Liver (tissue), 9 donors: ENCODE results near the gene GRM1. TPM values are rescaled to one million over a fixed set of nuclear protein-coding genes. Genes with fewer than 3 reads are reported as not detected.

ENCODE experiments used
- DNase-seq: peaks from one replicate; pipeline ENCODE4 v3.0.0-alpha.2; 2017; ENCODE audit warnings: low spot score
- H3K27ac ChIP-seq, 2 donors: one replicate each; pipeline ENCODE4 v1.7.0; 2013; ENCODE audit warnings: inconsistent platforms in 2 of 2, low read length in 2 of 2, control low read depth in 1 of 2, low read depth in 1 of 2, mild to moderate bottlenecking in 1 of 2
- H3K27me3 ChIP-seq, 4 donors: one replicate each; pipeline versions ENCODE4 v1.6.1 to v1.7.0; 2013; ENCODE audit warnings: low read length in 3 of 4, inconsistent platforms in 1 of 4, mild to moderate bottlenecking in 1 of 4, moderate library complexity in 1 of 4; ENCODE audit not compliant: control insufficient read depth in 4 of 4, insufficient read depth in 4 of 4
- H3K36me3 ChIP-seq, 4 donors: one replicate each; pipeline versions ENCODE4 v1.6.1 to v1.7.0; 2013; ENCODE audit warnings: low read length in 3 of 4, mild to moderate bottlenecking in 3 of 4, low read depth in 1 of 4, moderate library complexity in 1 of 4; ENCODE audit not compliant: control insufficient read depth in 4 of 4, insufficient read depth in 3 of 4
- H3K4me1 ChIP-seq, 4 donors: one replicate each; pipeline versions ENCODE4 v1.6.1 to v1.7.0; 2013; ENCODE audit warnings: low read length in 3 of 4, mild to moderate bottlenecking in 3 of 4, moderate library complexity in 1 of 4; ENCODE audit not compliant: control insufficient read depth in 4 of 4, insufficient read depth in 4 of 4
- H3K4me3 ChIP-seq, 3 donors: one replicate each; pipeline versions ENCODE4 v1.6.1 to v1.7.0; 2013; ENCODE audit warnings: low read length in 3 of 3, control low read depth in 1 of 3, low read depth in 1 of 3, mild to moderate bottlenecking in 1 of 3
- H3K9ac ChIP-seq, 2 donors: one replicate each; pipeline ENCODE4 v1.7.0; 2013; ENCODE audit warnings: low read length in 2 of 2, mild to moderate bottlenecking in 2 of 2, moderate library complexity in 2 of 2, control low read depth in 1 of 2, low read depth in 1 of 2
- H3K9me3 ChIP-seq, 4 donors: one replicate each; pipeline versions ENCODE4 v1.6.1 to v1.7.0; 2013; ENCODE audit warnings: low read length in 3 of 4; ENCODE audit not compliant: control insufficient read depth in 4 of 4
- EGR1 ChIP-seq, 2 donors: IDR thresholded peaks; 2 replicates each; pipeline ENCODE4 v1.6.1; 2016 to 2018; ENCODE audit warnings: antibody characterized with exemption in 2 of 2, low read depth in 2 of 2
- FOXA1 ChIP-seq: IDR thresholded peaks from 2 replicates; pipeline ENCODE4 v1.6.1; 2016; ENCODE audit warnings: antibody characterized with exemption
- FOXA2 ChIP-seq: IDR thresholded peaks from 2 replicates; pipeline ENCODE4 v1.6.1; 2016; ENCODE audit warnings: antibody characterized with exemption
- HNF4A ChIP-seq, 2 donors: conservative IDR thresholded peaks; 2 replicates each; pipeline ENCODE4 v1.6.1; 2016; ENCODE audit warnings: antibody characterized with exemption in 2 of 2, mild to moderate bottlenecking in 2 of 2
- JUND ChIP-seq, 2 donors: IDR thresholded peaks; 2 replicates each; pipeline ENCODE4 v1.6.1; 2016; ENCODE audit warnings: antibody characterized with exemption in 2 of 2
- NR2F2 ChIP-seq: IDR thresholded peaks from 2 replicates; pipeline ENCODE4 v1.6.1; 2016; ENCODE audit warnings: antibody characterized with exemption
- RAD21 ChIP-seq, 2 donors: IDR thresholded peaks; 2 replicates each; pipeline ENCODE4 v1.6.1; 2016; ENCODE audit warnings: antibody characterized with exemption in 2 of 2, mild to moderate bottlenecking in 2 of 2
- TAF1 ChIP-seq: conservative IDR thresholded peaks from 2 replicates; pipeline ENCODE4 v1.6.1; 2016; ENCODE audit warnings: antibody characterized with exemption, mild to moderate bottlenecking
- YY1 ChIP-seq: IDR thresholded peaks from 2 replicates; pipeline ENCODE4 v1.6.1; 2016; ENCODE audit warnings: antibody characterized with exemption, mild to moderate bottlenecking
- WGBS: extraction: QIAGEN DNeasy Blood & Tissue Kit; methylation state at CpG from one replicate; pipeline ENCODE4 v1.1.7; 2013; 5-methylcytosine and 5-hydroxymethylcytosine counted together
- polyA plus RNA-seq, 2 donors: library from polyadenylated mRNA; stranded (reverse) in 1 of 2; unstranded in 1 of 2; fragments of 200-250 nt in 1 of 2; fragments of >200 nt in 1 of 2; fragmentation: Nextera tagmentation in 1 of 2; extraction: Ambion mirVana in 1 of 2; gene quantifications; one replicate each; pipeline versions ENCODE4 v1.2.1 to v1.2.3, GENCODE V29; 2013 to 2015
- total RNA-seq, 2 donors: library from RNA; depleted of rRNA; stranded (reverse); fragments of >200 nt; gene quantifications; one replicate each; pipeline ENCODE4 v1.2.3, GENCODE V29; 2014
- TF ChIP-seq, protein P1 (sequence below): IDR thresholded peaks from 2 replicates; pipeline ENCODE4 v1.6.1; 2016; ENCODE audit warnings: antibody characterized with exemption
- TF ChIP-seq, protein P2 (sequence below): IDR thresholded peaks from 2 replicates; pipeline ENCODE4 v1.6.1; 2016; ENCODE audit warnings: antibody characterized with exemption
- TF ChIP-seq, protein P3 (sequence below): IDR thresholded peaks from 2 replicates; pipeline ENCODE4 v1.6.1; 2016; ENCODE audit warnings: antibody characterized with exemption, mild to moderate bottlenecking
- donor health status: healthy.
- donor health status: healthy.
- donor health status: healthy.
- donor health status: healthy.
- donor health status: healthy.

GRM1 gene
- total and polyA plus RNA-seq, 4 donors: under 0.01 to 0.05 (median 0.01) TPM; not detected in 1

DNA sequence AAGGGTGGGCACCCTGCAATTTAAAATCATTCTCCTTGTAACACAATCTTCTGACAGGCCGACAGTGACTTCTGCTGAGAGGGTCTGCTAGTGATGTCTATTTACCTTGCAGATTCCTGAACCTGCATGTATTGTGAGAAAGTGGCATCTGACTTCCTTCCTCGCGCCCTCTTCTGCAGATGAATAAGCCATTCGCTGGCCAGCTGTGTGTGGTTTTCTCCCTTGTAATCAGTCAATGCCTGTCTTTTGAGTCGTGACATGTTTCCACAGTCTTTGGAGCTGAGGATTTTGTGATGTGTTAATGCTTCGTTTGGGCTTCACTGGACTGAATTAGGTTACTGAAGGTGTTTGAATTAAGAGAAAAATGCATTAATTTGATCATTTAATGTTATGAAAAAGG is 125.3 kb downstream of the GRM1 start:
- Histone ChIP-seq H3K4me3 (no peak overlapping the region), H3K9ac (no peak overlapping the region), H3K9me3 (no peaks in the 10 kb centered on the region), H3K4me1 (no peaks in the 10 kb centered on the region), H3K27ac (no peak overlapping the region), H3K27me3 (no peaks in the 10 kb centered on the region), H3K36me3 (no peaks in the 10 kb centered on the region)
- WGBS: 10% methylated on average over 6 of the region's 6 CpGs
- DNase-seq: no peak
- TF ChIP-seq, protein P1, sequence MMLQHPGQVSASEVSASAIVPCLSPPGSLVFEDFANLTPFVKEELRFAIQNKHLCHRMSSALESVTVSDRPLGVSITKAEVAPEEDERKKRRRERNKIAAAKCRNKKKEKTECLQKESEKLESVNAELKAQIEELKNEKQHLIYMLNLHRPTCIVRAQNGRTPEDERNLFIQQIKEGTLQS: no peak
- TF ChIP-seq, protein P2, sequence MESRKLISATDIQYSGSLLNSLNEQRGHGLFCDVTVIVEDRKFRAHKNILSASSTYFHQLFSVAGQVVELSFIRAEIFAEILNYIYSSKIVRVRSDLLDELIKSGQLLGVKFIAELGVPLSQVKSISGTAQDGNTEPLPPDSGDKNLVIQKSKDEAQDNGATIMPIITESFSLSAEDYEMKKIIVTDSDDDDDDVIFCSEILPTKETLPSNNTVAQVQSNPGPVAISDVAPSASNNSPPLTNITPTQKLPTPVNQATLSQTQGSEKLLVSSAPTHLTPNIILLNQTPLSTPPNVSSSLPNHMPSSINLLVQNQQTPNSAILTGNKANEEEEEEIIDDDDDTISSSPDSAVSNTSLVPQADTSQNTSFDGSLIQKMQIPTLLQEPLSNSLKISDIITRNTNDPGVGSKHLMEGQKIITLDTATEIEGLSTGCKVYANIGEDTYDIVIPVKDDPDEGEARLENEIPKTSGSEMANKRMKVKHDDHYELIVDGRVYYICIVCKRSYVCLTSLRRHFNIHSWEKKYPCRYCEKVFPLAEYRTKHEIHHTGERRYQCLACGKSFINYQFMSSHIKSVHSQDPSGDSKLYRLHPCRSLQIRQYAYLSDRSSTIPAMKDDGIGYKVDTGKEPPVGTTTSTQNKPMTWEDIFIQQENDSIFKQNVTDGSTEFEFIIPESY: no peak
- no peak for TF ChIP-seq JUND (IDR thresholded peaks at IDR 0.05)
- TF ChIP-seq EGR1 (IDR thresholded peaks at IDR 0.05; ENCODE audit: low read depth in 2 of 2): no peak
- no peak for TF ChIP-seq RAD21 (IDR thresholded peaks at IDR 0.05)
- no peak for TF ChIP-seq FOXA1
- no peak for TF ChIP-seq HNF4A (conservative IDR thresholded peaks at IDR 0.05)

DNA sequence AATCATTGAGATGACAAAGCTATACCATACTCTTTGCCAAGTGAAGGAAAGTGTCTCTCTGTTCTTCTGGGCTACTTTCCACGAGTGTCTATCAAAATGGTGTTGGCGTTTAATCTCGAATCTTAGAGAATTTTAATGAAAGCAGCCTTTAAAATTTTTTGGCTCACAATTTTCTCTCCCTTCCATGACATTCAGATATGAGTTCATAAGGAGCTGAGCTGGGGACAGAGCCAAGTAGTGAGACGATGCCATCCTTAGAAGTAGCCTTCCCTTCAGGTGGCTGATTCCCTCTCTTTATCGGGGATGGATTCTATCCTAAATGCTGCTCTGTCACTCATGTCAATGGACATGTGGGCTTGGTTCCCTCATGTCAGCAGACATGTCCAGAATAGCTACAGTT is 132.8 kb downstream of the GRM1 start:
- Histone ChIP-seq H3K27ac (no peak overlapping the region), H3K27me3 (no peaks in the 10 kb centered on the region), H3K4me1 (no peaks in the 10 kb centered on the region), H3K9ac (no peak overlapping the region), H3K9me3 (no peaks in the 10 kb centered on the region), H3K4me3 (no peak overlapping the region), H3K36me3 (no peaks in the 10 kb centered on the region)
- no peak for TF ChIP-seq NR2F2
- TF ChIP-seq, protein P3, sequence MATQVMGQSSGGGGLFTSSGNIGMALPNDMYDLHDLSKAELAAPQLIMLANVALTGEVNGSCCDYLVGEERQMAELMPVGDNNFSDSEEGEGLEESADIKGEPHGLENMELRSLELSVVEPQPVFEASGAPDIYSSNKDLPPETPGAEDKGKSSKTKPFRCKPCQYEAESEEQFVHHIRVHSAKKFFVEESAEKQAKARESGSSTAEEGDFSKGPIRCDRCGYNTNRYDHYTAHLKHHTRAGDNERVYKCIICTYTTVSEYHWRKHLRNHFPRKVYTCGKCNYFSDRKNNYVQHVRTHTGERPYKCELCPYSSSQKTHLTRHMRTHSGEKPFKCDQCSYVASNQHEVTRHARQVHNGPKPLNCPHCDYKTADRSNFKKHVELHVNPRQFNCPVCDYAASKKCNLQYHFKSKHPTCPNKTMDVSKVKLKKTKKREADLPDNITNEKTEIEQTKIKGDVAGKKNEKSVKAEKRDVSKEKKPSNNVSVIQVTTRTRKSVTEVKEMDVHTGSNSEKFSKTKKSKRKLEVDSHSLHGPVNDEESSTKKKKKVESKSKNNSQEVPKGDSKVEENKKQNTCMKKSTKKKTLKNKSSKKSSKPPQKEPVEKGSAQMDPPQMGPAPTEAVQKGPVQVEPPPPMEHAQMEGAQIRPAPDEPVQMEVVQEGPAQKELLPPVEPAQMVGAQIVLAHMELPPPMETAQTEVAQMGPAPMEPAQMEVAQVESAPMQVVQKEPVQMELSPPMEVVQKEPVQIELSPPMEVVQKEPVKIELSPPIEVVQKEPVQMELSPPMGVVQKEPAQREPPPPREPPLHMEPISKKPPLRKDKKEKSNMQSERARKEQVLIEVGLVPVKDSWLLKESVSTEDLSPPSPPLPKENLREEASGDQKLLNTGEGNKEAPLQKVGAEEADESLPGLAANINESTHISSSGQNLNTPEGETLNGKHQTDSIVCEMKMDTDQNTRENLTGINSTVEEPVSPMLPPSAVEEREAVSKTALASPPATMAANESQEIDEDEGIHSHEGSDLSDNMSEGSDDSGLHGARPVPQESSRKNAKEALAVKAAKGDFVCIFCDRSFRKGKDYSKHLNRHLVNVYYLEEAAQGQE: no peak
- TF ChIP-seq YY1: no peak
- TF ChIP-seq EGR1 (IDR thresholded peaks at IDR 0.05; ENCODE audit: low read depth in 2 of 2): no peak
- no peak for TF ChIP-seq FOXA2
- TF ChIP-seq FOXA1: no peak
- no peak for TF ChIP-seq HNF4A (conservative IDR thresholded peaks at IDR 0.05)
- 77% methylated on average over 5 of the region's 5 CpGs for WGBS
- DNase-seq: no peak

DNA sequence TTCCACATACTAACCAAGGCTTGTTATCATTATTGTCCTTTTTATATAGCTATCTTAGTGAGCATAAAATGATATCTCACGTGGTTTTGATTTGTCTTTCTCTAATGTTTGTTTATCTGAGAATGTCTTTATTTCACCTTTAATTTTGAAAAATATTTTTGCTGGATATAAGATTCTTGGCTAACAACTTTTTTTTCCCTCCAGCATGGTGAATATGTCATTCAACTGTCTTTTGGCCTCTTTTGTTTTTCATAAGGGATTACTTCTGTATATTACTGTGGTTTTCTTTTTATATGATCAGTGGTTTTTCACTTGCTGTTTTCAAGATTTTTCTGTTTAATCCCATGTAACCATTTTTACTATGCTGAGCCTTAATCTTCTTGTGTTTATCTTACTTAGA is 141.0 kb downstream of the GRM1 start:
- H3K27ac ChIP-seq: no peak overlapping the region
- H3K9me3 ChIP-seq: peaks cover 0 to 3% (median 0%) of the 10 kb centered on the region in 4 donors
- no peaks in the 10 kb centered on the region for H3K27me3 ChIP-seq
- no peaks in the 10 kb centered on the region for H3K36me3 ChIP-seq
- TF ChIP-seq, protein P3: no peak
- TF ChIP-seq RAD21 (IDR thresholded peaks at IDR 0.05) (no peak), TAF1 (no peak)
- WGBS: 71% methylated on average over 1 of the region's 1 CpG
- no peak for DNase-seq
- H3K9ac ChIP-seq: no peak overlapping the region
- H3K4me3 ChIP-seq: no peak overlapping the region
- no peaks in the 10 kb centered on the region for H3K4me1 ChIP-seq
